CD4-positive, alpha-beta T cell treated with Interferon gamma for 1 hour (primary cell): ENCODE results near the gene MDH1.
A peak's percentile ranks its signal among the peaks of the same experiment; 100 is the strongest.
"Not testable (repeated sequence)": the region's sequence is repeated elsewhere in the genome, so short reads cannot be mapped to it uniquely, and the experiment has no call there.

Experiments
- DNase-seq: peaks from one replicate; pipeline ENCODE4 v3.0.0-alpha.2; 2020

The MDH1 gene

GRCh38 chr2:63588385-63589147, at the start of gene MDH1, which contains the start of gene WDPCP:
MDH1 (plus strand) TSS chr2:63588963; CDS start chr2:63589044, 81 bp downstream.
WDPCP (minus strand) TSS chr2:63588477; CDS start chr2:63588271, 206 bp downstream.
- DNase-seq = peak; percentile 96

- DNase-seq = no peak
Measured at GRCh38 chr2:63539416-63540162, 49.2 kb upstream of the MDH1 start.

- no peak for DNase-seq
Measured at GRCh38 chr2:63544017-63544627, 44.6 kb upstream of the MDH1 start.

- DNase-seq = no peak
Measured at GRCh38 chr2:63545023-63545422, 43.7 kb upstream of the MDH1 start.

GRCh38 chr2:63553049-63553448, 35.7 kb upstream of the MDH1 start:
- DNase-seq = no peak

- no peak for DNase-seq
Measured at GRCh38 chr2:63555299-63555698, 33.5 kb upstream of the MDH1 start.

GRCh38 chr2:63555931-63556330, 32.8 kb upstream of the MDH1 start:
- no peak for DNase-seq

GRCh38 chr2:63557819-63558218, 30.9 kb upstream of the MDH1 start:
- DNase-seq = not testable (repeated sequence)

GRCh38 chr2:63558922-63559321, 29.8 kb upstream of the MDH1 start:
- DNase-seq = not testable (repeated sequence)

GRCh38 chr2:63562751-63563150, 26.0 kb upstream of the MDH1 start:
- DNase-seq = no peak

GRCh38 chr2:63569740-63570139, 19.0 kb upstream of the MDH1 start:
- DNase-seq = no peak

GRCh38 chr2:63571291-63571690, 17.5 kb upstream of the MDH1 start:
- no peak for DNase-seq

- no peak for DNase-seq
Measured at GRCh38 chr2:63572001-63572400, 16.8 kb upstream of the MDH1 start.

- DNase-seq = not testable (repeated sequence)
Measured at GRCh38 chr2:63573026-63573425, 15.7 kb upstream of the MDH1 start.

GRCh38 chr2:63573726-63574345, 14.9 kb upstream of the MDH1 start:
- DNase-seq = not testable (repeated sequence)

- DNase-seq = no peak
Measured at GRCh38 chr2:63576546-63576945, 12.2 kb upstream of the MDH1 start.

- DNase-seq = no peak
Measured at GRCh38 chr2:63578767-63579166, 10.0 kb upstream of the MDH1 start.

GRCh38 chr2:63580651-63581297, 8.0 kb upstream of the MDH1 start:
- no peak for DNase-seq

GRCh38 chr2:63581298-63581961, 7.3 kb upstream of the MDH1 start:
- no peak for DNase-seq

GRCh38 chr2:63582873-63583272, 5.9 kb upstream of the MDH1 start:
- no peak for DNase-seq

GRCh38 chr2:63587814-63588384, 864 bp upstream of the MDH1 start:
- DNase-seq = no peak
